MCF 10A (cell line): ENCODE measurements around the gene RRAS. TPM values are rescaled to one million over a fixed set of nuclear protein-coding genes. Genes with fewer than 3 reads are reported as not detected.

Experiments
- BruUV-seq: library from RNA; stranded (reverse); fragments of 400-500 nt; replicated peaks from 2 replicates; lab custom pipeline; 2021; lab: Mats Ljungman, UMichigan
- CTCF ChIA-PET: fragments of 300-600 bp; sonication (Branson Sonifier 250); formaldehyde crosslinking; extraction: SDS; loops from one replicate; lab custom pipeline; 2021; ENCODE audit warnings: antibody characterized with exemption, inconsistent platforms; lab: Yijun Ruan, JAX
- POLR2A ChIA-PET: fragments of 300-600, 350-650 bp; sonication (Branson Sonifier 250); formaldehyde crosslinking; extraction: SDS; loops from one replicate; lab custom pipeline; 2020; ENCODE audit warnings: antibody characterized with exemption, inconsistent platforms; lab: Yijun Ruan, JAX
- DNase-seq: peaks from one replicate; pipeline ENCODE4 v3.0.0-alpha.2; 2018; ENCODE audit not compliant: unreplicated experiment
- H3K27ac Mint-ChIP-seq: one replicate; pipeline ENCODE4 v1.8.0; 2022; ENCODE audit warnings: mild to moderate bottlenecking, low read depth, mixed read lengths; ENCODE audit not compliant: unreplicated experiment
- H3K27me3 Mint-ChIP-seq: one replicate; pipeline ENCODE4 v1.8.0; 2022; ENCODE audit warnings: mixed read lengths; ENCODE audit not compliant: insufficient read depth, unreplicated experiment
- H3K36me3 Mint-ChIP-seq: one replicate; pipeline ENCODE4 v1.8.0; 2022; ENCODE audit warnings: mild to moderate bottlenecking, moderate library complexity, mixed read lengths; ENCODE audit not compliant: insufficient read depth, unreplicated experiment
- H3K4me1 Mint-ChIP-seq: one replicate; pipeline ENCODE4 v1.8.0; 2022; ENCODE audit warnings: mixed read lengths; ENCODE audit not compliant: insufficient read depth, unreplicated experiment
- H3K4me3 Mint-ChIP-seq: one replicate; pipeline ENCODE4 v1.8.0; 2022; ENCODE audit warnings: mild to moderate bottlenecking, moderate library complexity, mixed read lengths; ENCODE audit not compliant: unreplicated experiment
- H3K9me3 Mint-ChIP-seq: one replicate; pipeline ENCODE4 v1.8.0; 2022; ENCODE audit warnings: mixed read lengths; ENCODE audit not compliant: unreplicated experiment
- intact Hi-C: fragments of 100-400 bp; cut with micrococcal nuclease; formaldehyde crosslinking; loops from 2 replicates; pipeline ENCODE4 v1.14.1; 2022
- microRNA-seq: library from miRNA; unstranded; fragments of <30 nt; microRNA quantifications from one replicate; pipeline ENCODE4 v1.2.0, GENCODE V29; 2022
- total RNA-seq: library from RNA; stranded (reverse); gene quantifications from 2 replicates; pipeline ENCODE4 v1.2.3, GENCODE V29; 2022
- TF ChIP-seq, protein P1 (sequence below): fragments of 200-600 bp; IDR thresholded peaks from one replicate; pipeline ENCODE4 v1.8.0; 2022; ENCODE audit warnings: antibody characterized with exemption, mild to moderate bottlenecking; ENCODE audit not compliant: unreplicated experiment

The RRAS gene
- total RNA-seq, 1 experiment from 2014 or later = 37.6 TPM

DNA sequence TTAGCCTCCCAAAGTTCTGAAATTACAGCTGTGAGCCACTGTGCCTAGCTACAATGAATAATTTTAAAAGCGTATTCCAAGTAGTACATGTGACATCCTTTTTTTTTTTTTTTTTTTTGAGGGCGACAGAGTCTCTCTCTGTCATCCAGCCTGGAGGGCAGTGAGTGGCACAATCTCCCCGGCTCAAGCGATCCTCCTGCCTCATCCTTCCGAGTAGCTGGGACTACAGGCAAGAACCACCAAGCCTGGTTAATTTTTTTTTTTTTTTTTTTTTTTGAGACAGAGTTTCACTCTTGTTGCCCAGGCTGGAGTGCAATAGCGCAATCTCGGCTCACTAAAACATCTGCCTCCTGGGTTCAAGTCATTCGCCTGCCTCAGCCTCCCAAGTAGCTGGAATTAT, 52.7 kb downstream of the RRAS start:
- BruUV-seq = no TSS peak
- Mint-ChIP-seq H3K4me1 (peaks cover 6% of the 10 kb centered on the region), H3K4me3 (no peak overlapping the region), H3K36me3 (peaks cover 7% of the 10 kb centered on the region), H3K27ac (no peak overlapping the region), H3K9me3 (no peaks in the 10 kb centered on the region), H3K27me3 (no peaks in the 10 kb centered on the region)
- ChIA-PET CTCF (no interaction called here), POLR2A (interaction anchor here (0.8 to 7.3 kb wide), 2 partner anchors 7 to 92 kb away, joined by 4 to 138 read pairs; partner anchors contain the start of genes NOSIP, PRRG2 and RPS11)
- TF ChIP-seq, protein P1, sequence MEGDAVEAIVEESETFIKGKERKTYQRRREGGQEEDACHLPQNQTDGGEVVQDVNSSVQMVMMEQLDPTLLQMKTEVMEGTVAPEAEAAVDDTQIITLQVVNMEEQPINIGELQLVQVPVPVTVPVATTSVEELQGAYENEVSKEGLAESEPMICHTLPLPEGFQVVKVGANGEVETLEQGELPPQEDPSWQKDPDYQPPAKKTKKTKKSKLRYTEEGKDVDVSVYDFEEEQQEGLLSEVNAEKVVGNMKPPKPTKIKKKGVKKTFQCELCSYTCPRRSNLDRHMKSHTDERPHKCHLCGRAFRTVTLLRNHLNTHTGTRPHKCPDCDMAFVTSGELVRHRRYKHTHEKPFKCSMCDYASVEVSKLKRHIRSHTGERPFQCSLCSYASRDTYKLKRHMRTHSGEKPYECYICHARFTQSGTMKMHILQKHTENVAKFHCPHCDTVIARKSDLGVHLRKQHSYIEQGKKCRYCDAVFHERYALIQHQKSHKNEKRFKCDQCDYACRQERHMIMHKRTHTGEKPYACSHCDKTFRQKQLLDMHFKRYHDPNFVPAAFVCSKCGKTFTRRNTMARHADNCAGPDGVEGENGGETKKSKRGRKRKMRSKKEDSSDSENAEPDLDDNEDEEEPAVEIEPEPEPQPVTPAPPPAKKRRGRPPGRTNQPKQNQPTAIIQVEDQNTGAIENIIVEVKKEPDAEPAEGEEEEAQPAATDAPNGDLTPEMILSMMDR = no peak
- intact Hi-C loops = no loop called here
- DNase-seq = no peak

Small RNA genes within 50 kb of the gene (microRNA-seq; reads per million reads assigned to microRNA genes)
- gene MIR5088 = not detected

Other genes with a start within 250 kb of the RRAS start
- not detected in 2 replicates for gene PTH2, start 216.7 kb downstream of the RRAS start, total RNA-seq
- gene GFY, start 214.8 kb downstream of the RRAS start, total RNA-seq = not detected in 2 replicates
- not detected in 2 replicates for gene SLC17A7, start 198.6 kb downstream of the RRAS start, total RNA-seq
- 86.3 and 116 TPM in 2 replicates for gene PIH1D1, start 188.3 kb downstream of the RRAS start, total RNA-seq
- gene ALDH16A1, start 186.9 kb downstream of the RRAS start, total RNA-seq = 28.4 and 34.2 TPM in 2 replicates
- 1.5 and 3.6 TPM in 2 replicates for gene FLT3LG, start 165.9 kb downstream of the RRAS start, total RNA-seq
- gene RPL13A, start 152.5 kb downstream of the RRAS start, total RNA-seq = 3,716 and 3,819 TPM in 2 replicates
- gene RPS11, start 143.7 kb downstream of the RRAS start, total RNA-seq = 2,096 and 2,306 TPM in 2 replicates
- gene FCGRT, start 127.5 kb downstream of the RRAS start, total RNA-seq = not detected in 2 replicates
- not detected in 2 replicates for gene RCN3, start 112.1 kb downstream of the RRAS start, total RNA-seq
- gene NOSIP, start 59.6 kb downstream of the RRAS start, total RNA-seq = 54.4 and 57.9 TPM in 2 replicates
- gene PRRG2, start 58.8 kb downstream of the RRAS start, total RNA-seq = 3.9 and 4.7 TPM in 2 replicates
- gene PRR12, start 49.0 kb downstream of the RRAS start, total RNA-seq = 19.0 and 20.2 TPM in 2 replicates
- 81.3 and 101 TPM in 2 replicates for gene SCAF1, start 2.1 kb upstream of the RRAS start, total RNA-seq
- 65.6 and 82.2 TPM in 2 replicates for gene IRF3, start 25.7 kb upstream of the RRAS start, total RNA-seq
- 29.4 and 36.0 TPM in 2 replicates for gene BCL2L12, start 25.8 kb upstream of the RRAS start, total RNA-seq
- gene PRMT1, start 37.1 kb upstream of the RRAS start, total RNA-seq = 236 and 304 TPM in 2 replicates
- 1.8 and 2.9 TPM in 2 replicates for gene ADM5, start 49.5 kb upstream of the RRAS start, total RNA-seq
- gene CPT1C, start 51.0 kb upstream of the RRAS start, total RNA-seq = not detected in 2 replicates
- gene TSKS, start 123.2 kb upstream of the RRAS start, total RNA-seq = not detected in 2 replicates
- 70.5 and 80.0 TPM in 2 replicates for gene AP2A1, start 126.9 kb upstream of the RRAS start, total RNA-seq
- gene FUZ, start 173.1 kb upstream of the RRAS start, total RNA-seq = 10.9 and 19.0 TPM in 2 replicates
- gene MED25, start 178.1 kb upstream of the RRAS start, total RNA-seq = 39.9 and 43.2 TPM in 2 replicates
- gene PTOV1, start 211.0 kb upstream of the RRAS start, total RNA-seq = 68.5 and 78.8 TPM in 2 replicates
- gene PNKP, start 227.4 kb upstream of the RRAS start, total RNA-seq = 70.7 and 90.3 TPM in 2 replicates
- gene AKT1S1, start 237.2 kb upstream of the RRAS start, total RNA-seq = 74.7 and 79.2 TPM in 2 replicates
- gene TBC1D17, start 237.6 kb upstream of the RRAS start, total RNA-seq = 25.2 and 25.5 TPM in 2 replicates